ENCODE results near the gene PFKFB4.
"Not testable (repeated sequence)": the region's sequence is repeated elsewhere in the genome, so short reads cannot be mapped to it uniquely, and the experiment has no call there.

The PFKFB4 gene

GRCh38 chr3:48501196-48501595 is 55.4 kb downstream of the PFKFB4 start:
- Mint-ChIP-seq H3K36me3 (ENCODE audit: low read depth) (peaks cover 27% of the 10 kb centered on the region), H3K4me3 (no peak overlapping the region), H3K27ac (no peak overlapping the region), H3K9me3 (peaks cover 17% of the 10 kb centered on the region), H3K4me1 (peaks cover 25% of the 10 kb centered on the region), H3K27me3 (ENCODE audit: low read depth, poor library complexity) (no peaks in the 10 kb centered on the region)
- TF ChIP-seq CTCF (IDR thresholded peaks at IDR 0.05): no peak
- no peak for DNase-seq

- Mint-ChIP-seq H3K9me3 (peaks cover 17% of the 10 kb centered on the region), H3K36me3 (ENCODE audit: low read depth) (peaks cover 27% of the 10 kb centered on the region), H3K27me3 (ENCODE audit: low read depth, poor library complexity) (no peaks in the 10 kb centered on the region), H3K27ac (no peak overlapping the region), H3K4me3 (no peak overlapping the region), H3K4me1 (peaks cover 22% of the 10 kb centered on the region)
- no peak for DNase-seq
- TF ChIP-seq CTCF (IDR thresholded peaks at IDR 0.05): no peak
Observed at GRCh38 chr3:48500656-48501055, 55.9 kb downstream of the PFKFB4 start.

- TF ChIP-seq CTCF (IDR thresholded peaks at IDR 0.05): no peak
- DNase-seq: no peak
- H3K4me1 Mint-ChIP-seq: no peaks in the 10 kb centered on the region
- H3K36me3 Mint-ChIP-seq (ENCODE audit: low read depth): peaks cover 18% of the 10 kb centered on the region
- peaks cover 8% of the 10 kb centered on the region for H3K9me3 Mint-ChIP-seq
- no peak overlapping the region for H3K27ac Mint-ChIP-seq
- H3K27me3 Mint-ChIP-seq (ENCODE audit: low read depth, poor library complexity): peaks cover 3% of the 10 kb centered on the region
- no peak overlapping the region for H3K4me3 Mint-ChIP-seq
Observed at GRCh38 chr3:48493203-48493501, 63.5 kb downstream of the PFKFB4 start.

- peaks cover 3% of the 10 kb centered on the region for H3K9me3 Mint-ChIP-seq
- H3K4me3 Mint-ChIP-seq: no peak overlapping the region
- no peak for DNase-seq
- TF ChIP-seq CTCF (IDR thresholded peaks at IDR 0.05): no peak
- peaks cover 3% of the 10 kb centered on the region for H3K27me3 Mint-ChIP-seq (ENCODE audit: low read depth, poor library complexity)
- H3K36me3 Mint-ChIP-seq (ENCODE audit: low read depth): peaks cover 17% of the 10 kb centered on the region
- peak overlapping the region; percentile 23 for H3K27ac Mint-ChIP-seq
- no peaks in the 10 kb centered on the region for H3K4me1 Mint-ChIP-seq
Observed at GRCh38 chr3:48492461-48493202, 64.0 kb downstream of the PFKFB4 start.

- H3K4me3 Mint-ChIP-seq: no peak overlapping the region
- no peak overlapping the region for H3K27ac Mint-ChIP-seq
Observed at GRCh38 chr3:48486952-48487351, 69.7 kb downstream of the PFKFB4 start.

GRCh38 chr3:48482822-48483221 is 73.8 kb downstream of the PFKFB4 start:
- not testable (repeated sequence) for H3K27me3 Mint-ChIP-seq (ENCODE audit: low read depth, poor library complexity); H3K27ac Mint-ChIP-seq; H3K4me3 Mint-ChIP-seq; DNase-seq; H3K9me3 Mint-ChIP-seq; H3K4me1 Mint-ChIP-seq
- peaks cover 11% of the 10 kb centered on the region for H3K36me3 Mint-ChIP-seq (ENCODE audit: low read depth)

More at GRCh38 chr3:48486952-48487351, 69.7 kb downstream of the PFKFB4 start:
- Mint-ChIP-seq H3K4me1 (no peaks in the 10 kb centered on the region), H3K27me3 (ENCODE audit: low read depth, poor library complexity) (peaks cover 7% of the 10 kb centered on the region), H3K36me3 (ENCODE audit: low read depth) (peaks cover 8% of the 10 kb centered on the region), H3K9me3 (no peaks in the 10 kb centered on the region)
- DNase-seq: no peak
- no peak for TF ChIP-seq CTCF (IDR thresholded peaks at IDR 0.05)

GRCh38 chr3:48480891-48481290 is 75.7 kb downstream of the PFKFB4 start:
- not testable (repeated sequence) for H3K36me3 Mint-ChIP-seq (ENCODE audit: low read depth); H3K27ac Mint-ChIP-seq; H3K27me3 Mint-ChIP-seq (ENCODE audit: low read depth, poor library complexity); DNase-seq; H3K4me1 Mint-ChIP-seq; H3K9me3 Mint-ChIP-seq; H3K4me3 Mint-ChIP-seq
